ENCODE measurements around the gene NKTR.

Gene NKTR

DNA sequence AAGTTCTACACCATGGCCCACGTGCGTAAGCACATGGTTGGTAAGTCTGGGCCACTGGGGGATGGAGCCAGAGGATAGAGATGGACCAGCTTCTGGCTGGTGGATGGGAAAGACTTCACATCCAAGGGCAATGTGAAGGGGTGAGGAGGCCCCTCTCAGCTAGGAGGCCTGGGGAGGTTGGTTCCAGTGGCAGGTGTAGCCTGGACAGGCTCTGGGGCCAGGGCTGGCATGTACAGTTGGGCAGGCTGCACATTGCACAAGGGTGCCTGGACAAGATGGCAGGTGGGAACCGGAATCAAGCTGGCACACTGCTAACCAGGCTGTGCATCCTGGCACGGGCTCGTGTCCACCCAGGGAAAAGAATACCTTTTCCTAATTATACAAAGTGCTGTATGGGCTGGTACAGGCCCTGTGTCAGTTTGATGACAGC, 61.1 kb downstream of the NKTR start:
- no peak for DNase-seq (ENCODE audit: low read depth in 2 of 3, low spot score in 2 of 3)

DNA sequence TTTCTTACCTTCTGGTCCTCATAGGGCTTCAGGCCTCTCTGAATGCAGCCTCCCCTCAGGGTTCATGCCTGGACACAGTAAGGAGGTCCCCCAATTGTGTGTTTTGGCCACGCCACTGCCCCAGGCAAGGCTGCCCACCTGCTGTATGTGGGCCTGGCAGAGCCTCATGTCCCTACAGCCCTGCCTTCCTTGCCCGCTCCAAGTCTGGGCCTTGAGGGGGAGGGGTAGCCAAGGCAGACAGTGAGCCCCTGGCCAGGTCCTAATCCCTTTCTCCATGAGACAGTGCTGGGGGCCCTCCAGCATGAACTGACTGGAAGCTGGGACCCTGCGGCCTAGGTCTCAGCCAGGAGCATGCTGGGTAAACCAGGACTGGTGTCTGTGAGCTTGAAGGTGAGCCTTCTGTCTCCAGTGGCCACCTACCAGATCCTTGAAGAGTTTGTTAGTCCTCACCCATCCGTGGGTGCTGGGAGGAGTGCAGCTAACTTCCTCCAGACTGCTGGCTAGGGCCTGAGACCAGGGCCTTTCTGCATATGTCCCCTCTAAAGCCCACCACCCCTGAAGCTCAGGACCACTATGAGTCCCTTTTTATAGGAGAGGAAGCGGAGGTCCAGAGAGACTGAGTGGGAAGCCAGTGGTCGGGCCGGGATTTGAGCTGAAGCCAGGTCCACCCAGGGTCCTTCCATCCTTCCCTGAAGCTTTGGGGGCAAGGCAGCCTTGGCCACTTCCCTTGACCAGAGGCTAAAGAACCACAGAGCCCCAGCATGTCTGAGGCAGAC, 61.7 kb downstream of the NKTR start:
- DNase-seq (ENCODE audit: low read depth in 2 of 3, low spot score in 2 of 3) = no peak

DNA sequence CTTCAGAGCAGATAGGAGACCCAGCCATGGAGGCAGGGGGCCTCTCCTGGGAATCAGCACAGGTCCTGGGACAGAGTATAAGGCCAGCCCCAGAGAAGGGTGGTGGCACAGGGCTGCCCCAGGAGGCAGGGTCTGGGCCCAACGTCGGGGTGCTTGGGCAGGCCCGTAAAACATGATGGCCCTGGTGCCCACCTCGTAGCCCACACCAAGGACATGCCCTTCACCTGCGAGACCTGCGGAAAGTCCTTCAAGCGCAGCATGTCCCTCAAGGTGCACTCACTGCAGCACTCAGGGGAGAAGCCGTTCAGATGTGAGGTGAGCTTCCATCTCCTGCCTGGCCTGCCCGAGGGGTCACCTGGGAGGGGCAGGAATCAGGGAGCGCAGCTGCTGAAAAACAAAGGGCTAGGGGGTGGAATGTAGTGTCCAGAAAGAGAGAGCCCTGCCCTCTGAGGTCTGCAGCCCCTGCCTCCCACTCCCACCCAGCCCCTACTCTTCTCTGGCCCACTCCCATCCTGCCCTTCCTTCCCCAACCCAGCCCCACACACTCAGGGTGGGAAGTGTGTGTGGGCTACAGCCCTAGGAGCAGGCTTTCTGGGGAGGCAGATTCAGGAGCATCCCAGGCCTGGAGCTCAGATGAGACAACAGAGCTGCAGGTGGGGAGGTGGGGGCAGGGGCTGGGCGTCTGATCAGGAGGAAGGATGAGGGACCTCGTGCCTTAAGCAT, 62.5 kb downstream of the NKTR start:
- DNase-seq (ENCODE audit: low read depth in 2 of 3, low spot score in 2 of 3) = no peak

DNA sequence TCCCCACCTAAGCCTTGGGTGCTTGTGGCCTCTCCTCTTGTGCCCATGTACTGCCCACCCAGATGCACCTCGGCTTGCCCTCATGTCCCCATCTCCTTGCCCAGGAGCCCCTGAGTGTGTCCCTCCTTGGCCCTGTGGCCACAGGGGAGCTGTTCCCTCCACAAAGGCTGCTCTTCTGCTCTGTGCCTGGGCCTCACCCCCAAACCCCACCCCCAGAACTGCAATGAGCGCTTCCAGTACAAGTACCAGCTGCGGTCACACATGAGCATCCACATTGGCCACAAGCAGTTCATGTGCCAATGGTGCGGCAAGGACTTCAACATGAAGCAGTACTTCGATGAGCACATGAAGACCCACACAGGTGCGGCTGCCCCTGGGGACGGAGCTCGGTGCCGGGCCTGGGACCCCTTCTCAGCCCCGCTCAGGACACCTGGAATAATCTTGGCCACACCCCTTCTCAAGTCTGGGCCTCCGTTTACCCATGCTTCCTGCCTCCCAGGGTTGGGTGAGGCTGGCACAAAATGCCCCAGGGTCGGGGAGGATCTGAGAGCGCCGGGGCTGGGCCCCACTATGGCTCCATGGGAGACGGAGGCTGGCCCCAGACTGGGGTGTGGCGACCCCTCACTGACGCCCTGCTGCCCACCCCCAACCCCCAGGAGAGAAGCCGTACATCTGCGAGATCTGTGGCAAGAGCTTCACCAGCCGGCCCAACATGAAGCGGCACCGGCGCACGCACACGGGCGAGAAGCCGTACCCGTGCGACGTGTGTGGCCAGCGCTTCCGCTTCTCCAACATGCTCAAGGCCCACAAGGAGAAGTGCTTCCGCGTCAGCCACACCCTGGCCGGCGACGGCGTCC, 63.3 kb downstream of the NKTR start:
- no peak for DNase-seq (ENCODE audit: low read depth in 2 of 3, low spot score in 2 of 3)

DNA sequence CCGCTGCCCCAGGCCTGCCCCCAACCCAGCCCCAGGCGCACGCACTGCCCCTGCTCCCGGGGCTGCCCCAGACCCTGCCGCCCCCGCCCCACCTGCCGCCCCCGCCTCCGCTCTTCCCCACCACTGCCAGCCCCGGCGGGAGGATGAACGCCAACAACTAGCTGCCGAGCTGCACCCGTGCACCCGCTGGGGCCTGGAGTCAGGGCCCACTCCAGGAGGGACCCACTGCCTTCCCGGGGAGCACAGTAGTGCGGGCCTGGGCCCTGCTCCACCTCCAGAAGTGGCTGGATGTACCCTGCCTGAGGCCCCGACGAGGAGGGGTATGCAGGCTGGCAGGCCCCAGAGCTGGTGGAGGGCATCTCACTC, 63.9 kb downstream of the NKTR start:
- no peak for DNase-seq (ENCODE audit: low read depth in 2 of 3, low spot score in 2 of 3)

DNA sequence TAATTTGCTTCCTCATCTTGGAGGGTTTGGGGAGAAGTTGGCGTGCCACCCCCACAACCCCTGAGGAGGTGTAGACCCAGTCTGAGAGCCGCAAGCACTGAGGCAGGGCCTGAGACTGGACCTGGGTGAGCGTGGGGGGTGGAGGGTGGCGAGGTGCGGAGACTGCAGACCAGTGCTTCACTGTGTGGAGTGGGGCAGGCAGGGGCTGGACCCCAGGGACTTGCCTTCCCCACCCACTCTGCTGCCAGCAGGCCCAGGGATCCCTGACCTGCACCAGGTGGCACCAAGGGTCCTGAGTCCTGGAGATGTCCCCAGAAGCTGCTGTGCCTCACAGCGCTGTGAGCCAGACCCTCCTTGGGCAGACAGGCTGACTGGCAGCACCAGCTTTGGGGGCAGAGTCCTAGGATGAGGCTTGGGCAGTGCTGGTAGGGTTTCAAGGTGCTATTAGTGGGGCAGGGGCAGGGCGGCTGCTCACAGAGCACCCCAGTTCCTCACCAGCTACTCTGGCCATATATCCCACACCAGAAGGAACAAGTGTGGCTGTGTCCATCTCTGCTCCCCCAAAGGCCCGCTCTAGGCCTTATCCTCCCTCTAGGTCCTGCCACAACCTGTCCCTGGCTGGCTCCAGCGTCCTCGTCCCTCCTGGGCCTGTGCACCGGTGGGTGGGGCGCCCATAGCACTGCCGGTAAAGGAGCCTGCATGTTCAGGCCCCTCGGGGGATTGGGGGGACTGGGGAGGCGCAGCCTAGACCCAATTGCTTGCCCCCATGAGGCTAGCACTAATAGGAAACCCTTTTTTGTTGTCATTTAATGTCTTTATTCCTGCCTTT, 64.8 kb downstream of the NKTR start:
- no peak for DNase-seq (ENCODE audit: low read depth in 2 of 3, low spot score in 2 of 3)

DNA sequence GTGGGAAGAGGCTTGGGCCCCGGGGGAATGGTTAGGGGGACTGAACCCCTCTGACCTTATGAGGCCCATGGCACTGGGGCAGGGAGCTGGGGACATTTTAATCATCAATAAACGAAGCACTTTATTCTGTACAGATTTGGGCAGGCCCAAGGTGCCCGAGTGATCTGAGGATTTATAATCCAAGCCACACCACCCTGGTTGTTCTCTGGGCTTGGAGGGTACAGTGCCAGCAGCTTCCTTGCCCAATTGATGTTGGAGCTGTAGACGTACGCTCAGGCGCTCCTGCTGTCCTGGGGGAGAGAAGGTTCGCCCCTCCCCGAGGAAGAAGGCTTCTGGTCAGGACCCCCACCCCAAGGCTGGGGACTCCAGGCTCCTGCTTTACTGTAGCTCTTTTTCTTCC, 65.5 kb downstream of the NKTR start:
- DNase-seq (ENCODE audit: low read depth in 2 of 3, low spot score in 2 of 3) = no peak

DNA sequence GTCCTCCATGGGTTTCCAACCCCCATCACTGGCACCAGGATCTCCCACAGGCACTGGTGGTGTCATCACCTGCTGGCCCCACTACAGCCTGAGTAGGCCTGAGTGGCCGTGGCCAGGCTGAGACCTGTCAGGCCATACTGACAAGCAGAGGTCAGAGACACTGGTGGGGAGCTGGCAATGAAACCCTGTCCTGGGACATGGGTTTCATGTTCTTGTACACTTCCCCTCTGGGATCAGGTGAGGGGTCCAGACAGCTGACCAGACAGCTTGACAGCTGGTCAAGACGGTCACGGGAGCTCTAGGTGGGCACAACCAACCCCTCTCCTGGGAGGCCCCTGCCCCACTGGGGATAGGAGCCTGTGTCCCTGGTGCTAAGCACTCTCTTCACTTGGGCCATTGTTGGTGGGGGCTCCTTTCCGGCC, 66.1 kb downstream of the NKTR start:
- DNase-seq (ENCODE audit: low read depth in 2 of 3, low spot score in 2 of 3) = no peak

DNA sequence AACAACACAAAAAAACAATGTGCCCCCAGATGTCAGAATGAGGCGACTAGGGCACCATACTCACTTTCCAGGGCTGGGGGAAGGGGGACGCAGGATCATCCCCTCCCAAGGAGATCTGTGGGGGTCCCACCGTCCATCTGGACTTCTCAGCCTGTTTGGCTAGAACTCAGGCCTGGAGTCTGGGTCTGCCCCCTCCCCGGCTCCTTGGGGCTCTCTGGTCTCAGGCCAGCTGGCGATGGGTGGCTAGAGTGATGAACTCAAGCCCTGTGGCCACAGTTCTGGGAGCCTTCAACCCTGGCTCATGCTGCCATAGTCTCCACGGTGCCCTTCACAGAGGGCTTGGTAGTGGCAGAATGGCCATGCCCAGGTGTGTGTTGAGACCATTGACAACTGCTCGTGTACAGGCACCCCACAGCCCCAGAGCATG, 66.6 kb downstream of the NKTR start:
- no peak for DNase-seq (ENCODE audit: low read depth in 2 of 3, low spot score in 2 of 3)

DNA sequence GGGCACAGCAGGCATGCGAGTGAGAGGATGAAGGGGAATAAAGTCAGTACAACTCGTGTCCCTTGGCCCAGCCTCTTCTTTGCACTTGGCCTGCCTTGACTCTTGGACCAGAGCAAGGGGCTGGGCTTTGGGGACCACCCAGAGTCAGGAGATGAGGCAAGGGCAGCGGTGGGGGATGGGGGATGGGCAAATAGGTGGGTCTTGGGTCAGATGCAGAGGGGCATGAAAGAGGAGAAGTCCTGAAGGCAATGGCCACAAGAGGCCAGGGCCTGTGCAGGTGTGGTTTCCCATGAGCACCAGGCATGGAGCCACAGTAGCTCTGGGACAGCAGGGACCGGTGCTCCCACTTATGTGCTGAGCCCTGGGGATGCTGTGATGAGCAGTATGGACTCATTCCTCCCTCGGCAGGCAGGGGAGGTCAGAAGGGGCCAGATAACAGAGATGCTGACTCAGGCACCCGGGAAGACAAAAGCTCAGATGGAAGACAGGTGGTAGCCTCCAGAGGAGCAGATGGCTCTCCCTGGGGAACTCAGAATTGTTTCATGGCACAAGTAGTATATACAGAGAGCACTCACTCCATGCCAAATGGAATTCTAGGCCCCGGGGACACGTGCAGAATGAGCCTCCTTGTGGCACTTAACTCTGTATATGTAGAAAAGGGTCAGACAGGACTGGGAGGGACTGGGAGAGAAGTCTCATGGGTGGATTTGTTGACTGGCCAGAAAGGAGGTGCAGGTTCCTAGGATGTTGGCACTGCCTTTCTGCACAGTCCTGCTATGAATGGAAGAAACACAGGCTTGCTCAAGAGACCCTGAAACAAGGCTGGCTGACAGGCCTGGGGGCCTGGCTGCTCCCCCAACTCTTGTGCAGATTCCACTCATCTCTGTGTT, 67.3 kb downstream of the NKTR start:
- DNase-seq (ENCODE audit: low read depth in 2 of 3, low spot score in 2 of 3) = no peak

DNA sequence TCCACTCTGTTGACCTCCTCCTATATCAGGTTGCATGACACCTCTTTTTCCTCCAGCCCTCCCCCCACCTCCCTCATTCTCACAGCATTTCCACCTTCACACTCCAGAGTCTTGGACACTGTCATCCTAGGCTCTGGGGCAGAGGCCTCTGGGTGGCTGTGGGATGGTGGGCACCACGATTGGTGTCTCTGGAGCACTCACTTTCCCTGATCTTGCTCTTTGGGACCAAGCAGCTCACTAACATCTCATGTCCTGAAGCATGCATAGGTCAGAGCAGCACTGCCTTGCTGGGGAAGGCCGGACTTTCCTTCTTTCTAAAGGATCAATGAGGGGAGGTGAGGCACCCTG, 67.9 kb downstream of the NKTR start:
- DNase-seq (ENCODE audit: low read depth in 2 of 3, low spot score in 2 of 3) = no peak

DNA sequence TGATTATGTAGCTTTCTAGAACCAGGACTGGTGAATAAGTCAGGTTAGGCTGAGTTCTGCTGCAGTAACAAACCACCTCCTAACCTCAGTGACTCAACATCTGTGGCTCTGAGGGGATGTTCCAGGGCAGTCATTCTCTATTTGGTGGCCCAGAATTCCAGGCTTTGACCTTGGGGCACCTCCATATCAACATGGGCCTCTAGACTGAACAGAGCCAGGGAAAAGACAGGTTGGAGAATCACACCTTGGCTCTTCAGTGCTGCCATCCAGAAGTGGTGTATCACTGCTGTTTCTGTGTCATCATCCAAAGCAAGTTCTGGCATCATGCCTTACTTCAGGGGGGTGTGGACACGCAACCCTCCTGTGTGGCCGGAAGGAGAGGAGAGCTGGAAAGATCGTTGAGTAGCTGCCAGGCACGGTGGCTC, 68.3 kb downstream of the NKTR start:
- DNase-seq (ENCODE audit: low read depth in 2 of 3, low spot score in 2 of 3) = no peak

DNA sequence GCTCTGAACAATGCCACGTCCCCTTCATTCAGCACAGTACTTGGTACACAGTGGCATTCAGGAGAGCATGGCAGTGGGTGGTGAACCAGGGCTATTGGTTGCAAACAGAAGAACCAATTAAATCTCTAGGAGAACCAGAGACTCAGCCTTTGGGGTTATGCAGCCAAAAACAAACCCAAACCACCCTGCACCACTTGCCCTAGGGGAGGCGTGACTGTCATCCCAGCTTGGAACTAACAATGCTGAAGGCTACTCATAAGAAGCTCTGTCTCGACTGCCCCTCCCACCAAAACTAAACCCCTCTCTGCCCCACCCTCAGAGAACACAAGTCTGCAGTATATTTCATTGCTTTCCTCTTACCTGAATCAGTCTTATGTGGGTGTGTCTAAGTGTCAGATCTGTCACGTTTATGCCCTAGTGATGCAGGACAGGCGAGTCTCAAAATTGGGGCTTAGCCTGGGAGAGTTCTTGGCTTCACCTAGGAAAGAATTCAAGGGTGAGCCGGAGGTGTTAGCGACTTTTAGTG, 69.6 kb downstream of the NKTR start:
- no peak for DNase-seq (ENCODE audit: low read depth in 2 of 3, low spot score in 2 of 3)

DNA sequence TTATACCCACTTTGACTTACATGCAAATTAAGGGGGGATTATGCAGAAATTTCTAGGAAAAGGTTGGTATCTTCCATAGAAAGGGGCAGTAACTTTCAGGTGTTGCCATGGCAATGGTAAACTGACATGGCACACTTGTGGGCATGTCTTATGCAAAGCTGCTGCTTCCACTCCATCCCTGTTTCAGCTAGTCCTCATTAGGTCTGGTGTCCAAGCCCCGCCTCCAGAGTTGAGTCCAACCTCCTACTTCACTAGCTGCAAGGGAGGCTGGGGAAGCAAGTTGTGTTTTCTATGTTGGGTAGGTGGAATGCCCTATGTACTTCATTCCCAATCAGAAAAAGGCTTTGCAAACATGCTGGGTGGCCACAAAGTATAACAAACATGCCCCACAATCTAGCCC, 70.2 kb downstream of the NKTR start:
- no peak for DNase-seq (ENCODE audit: low read depth in 2 of 3, low spot score in 2 of 3)

DNA sequence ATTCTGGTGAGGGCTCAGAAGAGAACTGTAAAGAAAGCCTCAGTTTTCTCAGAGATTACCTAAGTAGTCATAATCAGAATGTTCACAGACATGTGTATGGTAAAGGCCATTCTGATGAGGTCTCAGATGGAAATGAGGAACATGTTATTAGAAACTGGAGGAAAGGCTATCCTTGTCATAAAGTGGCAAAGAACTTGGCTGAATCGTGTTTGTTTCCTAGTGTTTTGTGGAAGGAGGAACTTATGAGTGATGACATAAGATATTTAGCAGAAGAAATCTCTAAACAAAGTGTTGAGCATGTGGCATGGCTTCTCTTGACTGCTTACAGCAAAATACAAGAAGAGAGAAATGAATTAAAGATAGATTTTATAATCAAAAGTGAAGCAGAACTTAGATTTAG, 72.0 kb downstream of the NKTR start:
- no peak for DNase-seq (ENCODE audit: low read depth in 2 of 3, low spot score in 2 of 3)

DNA sequence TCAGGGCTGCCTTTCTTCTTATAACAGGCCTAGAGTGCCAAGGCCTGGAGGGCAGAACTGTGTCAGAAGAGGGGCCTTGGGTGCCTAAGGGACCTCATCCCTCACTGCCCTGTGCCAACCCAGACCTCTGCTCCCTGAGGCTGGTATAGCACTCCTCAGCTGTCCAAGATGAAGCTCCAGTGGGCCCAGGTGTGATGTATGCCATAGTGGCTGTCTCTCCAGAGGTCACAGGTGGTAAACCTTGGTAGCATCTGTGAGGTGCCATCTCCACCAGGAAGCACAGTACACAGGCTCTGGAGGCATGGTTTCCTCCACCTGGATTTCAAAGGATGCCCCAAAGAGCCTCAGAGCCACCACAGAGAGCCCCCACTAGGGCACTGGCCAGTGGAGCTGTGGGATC, 72.6 kb downstream of the NKTR start:
- DNase-seq (ENCODE audit: low read depth in 2 of 3, low spot score in 2 of 3) = no peak

DNA sequence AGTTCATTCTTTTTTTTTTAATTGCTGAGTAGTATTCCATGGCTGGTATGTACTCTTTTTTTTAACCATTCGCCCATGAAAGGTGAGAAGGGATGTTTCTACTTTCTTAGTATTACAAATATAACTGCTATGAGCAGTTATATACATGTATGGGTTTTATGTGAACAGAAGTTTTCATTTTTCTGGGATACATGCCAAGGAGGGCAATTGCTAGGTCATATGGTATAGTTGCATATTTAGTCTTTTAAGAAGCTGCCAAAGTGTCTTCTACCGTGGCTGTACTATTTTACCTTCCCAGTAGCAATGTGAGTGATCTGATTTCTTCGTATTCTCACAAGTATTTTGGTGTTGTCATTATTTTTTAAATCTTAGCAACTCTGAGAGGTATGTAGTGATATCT, 73.7 kb downstream of the NKTR start:
- DNase-seq (ENCODE audit: low read depth in 2 of 3, low spot score in 2 of 3) = no peak

DNA sequence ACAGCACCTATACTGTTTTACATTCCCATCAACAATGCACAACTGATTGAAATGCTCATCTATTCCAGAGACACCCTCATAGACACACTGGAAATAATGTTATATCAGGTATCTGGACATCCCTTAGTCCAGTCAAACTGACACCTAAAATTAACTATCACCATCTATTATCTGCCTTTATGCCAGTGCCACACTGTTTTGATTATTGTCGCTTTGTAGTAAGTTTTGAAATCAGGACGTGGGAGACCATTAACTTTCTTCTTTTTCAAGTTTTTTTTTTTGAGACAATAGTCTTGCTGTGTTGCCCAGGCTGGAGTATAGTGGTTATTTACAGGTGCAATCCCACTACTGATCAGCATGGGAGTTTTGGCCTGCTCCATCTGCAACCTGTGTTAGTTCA, 75.4 kb downstream of the NKTR start:
- DNase-seq (ENCODE audit: low read depth in 2 of 3, low spot score in 2 of 3) = no peak

DNA sequence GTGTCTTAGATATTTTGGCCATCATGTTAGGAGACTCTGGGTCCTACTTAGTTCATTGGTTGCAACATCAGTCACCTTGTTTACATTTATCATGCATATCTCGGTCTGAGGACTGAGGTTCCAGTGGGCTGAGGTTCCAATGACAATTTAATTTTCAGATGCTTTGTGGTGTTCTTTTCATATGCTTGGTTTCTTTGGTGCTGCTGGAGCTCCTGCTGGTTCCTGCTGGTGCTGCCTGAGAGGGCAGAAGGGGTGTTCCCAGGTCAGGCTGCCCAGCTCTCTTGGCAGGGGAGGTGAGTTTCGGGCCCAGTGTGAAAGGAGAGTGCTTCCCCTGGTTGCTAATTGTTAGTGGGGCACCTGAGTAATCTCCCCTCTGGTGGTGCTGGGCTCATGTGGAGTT, 78.0 kb downstream of the NKTR start:
- no peak for DNase-seq (ENCODE audit: low read depth in 2 of 3, low spot score in 2 of 3)

DNA sequence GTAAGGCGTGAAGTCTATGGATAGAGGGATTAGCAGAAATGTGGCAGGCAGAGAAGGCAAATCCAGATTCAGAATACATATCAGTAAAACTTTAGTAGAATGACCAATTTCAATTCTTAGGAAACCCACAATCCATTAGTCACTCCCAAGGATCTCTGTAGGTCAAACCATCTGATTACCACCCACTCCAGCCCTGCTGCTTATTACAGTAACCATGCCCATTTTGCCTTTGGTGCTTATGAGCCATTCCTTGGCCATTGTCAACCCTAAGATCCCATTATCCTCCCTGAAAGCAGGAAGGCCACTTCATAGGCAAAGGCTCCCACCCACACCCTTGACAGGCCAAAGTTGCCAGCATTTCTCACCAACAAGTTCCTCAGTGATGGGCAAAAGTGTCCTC, 79.8 kb downstream of the NKTR start:
- no peak for DNase-seq (ENCODE audit: low read depth in 2 of 3, low spot score in 2 of 3)

Measured in activated CD8-positive, alpha-beta memory T cell treated with anti-CD3 and anti-CD28 coated beads for 48 hours (primary cell).